Heart right ventricle (tissue), 16 donors: ENCODE results near the gene CNTFR. TPM values are rescaled to one million over a fixed set of nuclear protein-coding genes. Genes with fewer than 3 reads are reported as not detected.
A peak's percentile ranks its signal among the peaks of the same experiment; 100 is the strongest.

Experiments used
- ATAC-seq, 8 donors: fragments of 200-7000 bp; cut with Tn5 transposase; one replicate each; pipeline ENCODE4 v1.9.1; 2020; ENCODE audit warnings: mild to moderate bottlenecking in 8 of 8, moderate library complexity in 8 of 8, moderate number of reproducible peaks in 1 of 8
- DNase-seq, 2 donors: peaks; one replicate each; pipeline ENCODE4 v3.0.0-alpha.2; 2020
- H3K27ac ChIP-seq, 10 donors: fragments of 200-600 bp; sonication (generic) in 2 of 10; one replicate each; pipeline versions ENCODE4 v1.5.0 to v1.8.0; 2020 to 2022; ENCODE audit warnings: mild to moderate bottlenecking in 3 of 10
- H3K27me3 ChIP-seq, 7 donors: fragments of 200-600 bp; one replicate each; pipeline ENCODE4 v1.8.0; 2021 to 2022; ENCODE audit warnings: mild to moderate bottlenecking in 2 of 7
- H3K36me3 ChIP-seq, 9 donors: fragments of 200-600 bp; sonication (generic) in 1 of 9; one replicate each; pipeline versions ENCODE4 v1.5.0 to v1.8.0; 2020 to 2022; ENCODE audit warnings: mild to moderate bottlenecking in 2 of 9
- H3K4me1 ChIP-seq, 9 donors: fragments of 200-600 bp; sonication (generic) in 1 of 9; one replicate each; pipeline versions ENCODE4 v1.5.0 to v1.8.0; 2020 to 2022; ENCODE audit warnings: mild to moderate bottlenecking in 4 of 9
- H3K4me3 ChIP-seq, 10 donors: fragments of 200-600 bp; sonication (generic) in 2 of 10; one replicate each; pipeline versions ENCODE4 v1.5.0 to v1.8.0; 2020 to 2022; ENCODE audit warnings: mild to moderate bottlenecking in 7 of 10, moderate library complexity in 2 of 10
- H3K9me3 ChIP-seq, 11 donors: fragments of 200-600 bp in 10 of 11; sonication (generic) in 2 of 11; one replicate each; pipeline versions ENCODE4 v1.5.0 to v1.8.0; 2013 to 2022; ENCODE audit warnings: mild to moderate bottlenecking in 2 of 11, control low read depth in 1 of 11, moderate library complexity in 1 of 11
- WGBS, 2 donors: extraction: QIAGEN DNeasy Blood & Tissue Kit; methylation state at CpG; one replicate each; pipeline ENCODE4 v1.1.7; 2013; ENCODE audit warnings: inconsistent platforms in 1 of 2; 5-methylcytosine and 5-hydroxymethylcytosine counted together
- intact Hi-C, 10 donors: fragments of 100-400 bp; cut with DNase I; formaldehyde crosslinking; loops; one replicate each; pipeline versions ENCODE4 v1.11.1 to v1.14.2; 2022
- polyA plus RNA-seq, 2 donors: library from polyadenylated mRNA; stranded (reverse); fragments of 200-250 nt; gene quantifications; one replicate each; pipeline ENCODE4 v1.2.3, GENCODE V29; 2013
- total RNA-seq, 10 donors: library from RNA; stranded (reverse); fragmentation: NEBNext Ultra II Directional in 3 of 10; extraction: Animal tissue kit (Norgen Biotek cat#: 25700) in 3 of 10; gene quantifications; one replicate each; pipeline versions ENCODE4 v1.2.1 to v1.2.4, GENCODE V29; 2021 to 2023
- TF ChIP-seq, protein P1 (sequence below), 9 donors: fragments of 200-600 bp; sonication (generic) in 2 of 9; IDR thresholded peaks; one replicate each; pipeline versions ENCODE4 v1.5.0 to v1.8.0; 2021 to 2022; ENCODE audit warnings: antibody characterized with exemption in 9 of 9, mild to moderate bottlenecking in 5 of 9, moderate library complexity in 1 of 9
- donor health status: Arrhythmogenic right ventricular cardiomyopathy.
- donor health status: ischemic (EF 13 %, LVEDD 7.1; RV severe dilation, severe dysfunction).
- donor health status: healthy with polysubstance abuse.
- donor health status: DM: no; HTN: yes; CAD: no.
- donor health status: DM: no; HTN: no; CAD: no.
- donor health status: ischemic (EF 25% LVEDD 6.9; RV normal size, moderate dysfunction).
- donor health status: ischemic (EF 25% LVEDD 5.7; RV mildly dilated, moderate dysfunction).
- donor health status: healthy.
- donor health status: DM: yes; HTN: yes; CAD: no.
- donor health status: Ischemic cardiomyopathy.
- donor health status: ischemic (EF 35%, LVEDD 5.7; RV mildly dilated, moderate dysfunction).
- donor health status: nonischemic (EF 11% LVEDD 7.7; RV severe dilation, severe dysfunction).
- donor health status: DM: yes; HTN: yes; CAD: no.
- donor health status: PGD.
- donor health status: ischemic (EF 29% LVEDD 5.4; RV normal size, mild dysfunction).
- donor health status: nonischemic (EF 23%, LVEDD 6.1; RV moderate dilation, normal function).

Gene CNTFR
- total and polyA plus RNA-seq, 12 donors, result 0.76 to 6.2 (median 2.9) TPM

DNA sequence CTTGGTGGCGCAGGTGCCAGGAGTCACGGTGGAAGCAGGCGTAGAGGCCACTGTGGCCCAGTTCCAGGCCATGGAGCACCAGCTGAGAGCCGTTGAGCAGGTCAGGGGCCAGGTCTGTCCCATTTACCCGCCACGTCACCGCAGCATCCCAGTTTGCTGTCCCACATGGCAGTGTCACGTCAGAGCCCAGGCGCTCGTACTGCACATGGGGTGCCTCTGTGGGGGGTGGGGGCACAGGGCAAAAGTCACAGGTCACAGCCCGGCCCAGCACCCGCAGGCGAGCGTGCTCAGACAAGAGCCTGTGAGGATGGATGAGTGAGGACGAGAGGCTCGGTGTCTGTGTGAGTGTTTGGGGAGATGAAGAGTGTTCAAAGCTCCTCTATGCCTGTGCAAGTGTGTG, 24.9 kb downstream of the CNTFR start:
- 95 to 97% methylated on average over 16 of the region's 16 CpGs for WGBS, 2 donors
- Histone ChIP-seq H3K9me3 (peaks cover 0 to 4% (median 0%) of the 10 kb centered on the region in 11 donors), H3K27ac (no peak overlapping the region), H3K4me1 (peaks cover 3 to 18% (median 16%) of the 10 kb centered on the region in 9 donors), H3K4me3 (no peak overlapping the region), H3K36me3 (no peaks in the 10 kb centered on the region), H3K27me3 (peaks cover 0 to 15% (median 9%) of the 10 kb centered on the region in 7 donors)
- TF ChIP-seq, protein P1, sequence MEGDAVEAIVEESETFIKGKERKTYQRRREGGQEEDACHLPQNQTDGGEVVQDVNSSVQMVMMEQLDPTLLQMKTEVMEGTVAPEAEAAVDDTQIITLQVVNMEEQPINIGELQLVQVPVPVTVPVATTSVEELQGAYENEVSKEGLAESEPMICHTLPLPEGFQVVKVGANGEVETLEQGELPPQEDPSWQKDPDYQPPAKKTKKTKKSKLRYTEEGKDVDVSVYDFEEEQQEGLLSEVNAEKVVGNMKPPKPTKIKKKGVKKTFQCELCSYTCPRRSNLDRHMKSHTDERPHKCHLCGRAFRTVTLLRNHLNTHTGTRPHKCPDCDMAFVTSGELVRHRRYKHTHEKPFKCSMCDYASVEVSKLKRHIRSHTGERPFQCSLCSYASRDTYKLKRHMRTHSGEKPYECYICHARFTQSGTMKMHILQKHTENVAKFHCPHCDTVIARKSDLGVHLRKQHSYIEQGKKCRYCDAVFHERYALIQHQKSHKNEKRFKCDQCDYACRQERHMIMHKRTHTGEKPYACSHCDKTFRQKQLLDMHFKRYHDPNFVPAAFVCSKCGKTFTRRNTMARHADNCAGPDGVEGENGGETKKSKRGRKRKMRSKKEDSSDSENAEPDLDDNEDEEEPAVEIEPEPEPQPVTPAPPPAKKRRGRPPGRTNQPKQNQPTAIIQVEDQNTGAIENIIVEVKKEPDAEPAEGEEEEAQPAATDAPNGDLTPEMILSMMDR (IDR thresholded peaks at IDR 0.05), result no peak
- ATAC-seq (no peak), DNase-seq (no peak)
- intact Hi-C loops, result no loop called here

DNA sequence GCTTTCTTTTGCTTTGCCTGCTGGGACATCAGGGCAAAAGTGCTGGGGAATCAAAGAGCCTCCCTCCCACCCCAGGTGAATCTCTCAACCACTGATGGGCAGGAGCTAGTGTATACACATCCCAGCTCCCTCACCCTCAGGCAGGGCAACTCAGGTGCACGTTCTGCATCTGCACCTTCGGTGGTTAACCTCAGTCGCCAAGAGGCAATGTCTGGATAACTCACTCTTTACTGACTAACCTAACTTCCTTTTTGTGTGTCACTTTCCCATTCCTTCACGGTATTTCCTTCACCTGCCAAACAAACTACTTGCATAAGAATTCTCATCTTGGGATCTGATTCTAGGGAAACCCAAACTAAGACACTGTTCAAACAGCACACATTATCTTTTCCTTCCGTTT, 26.3 kb downstream of the CNTFR start:
- peaks cover 0 to 24% (median 9%) of the 10 kb centered on the region in 7 donors for H3K27me3 ChIP-seq
- WGBS, 2 donors, result 85 to 87% methylated on average over 5 of the region's 5 CpGs
- peaks cover 7 to 28% (median 25%) of the 10 kb centered on the region in 9 donors for H3K4me1 ChIP-seq

DNA sequence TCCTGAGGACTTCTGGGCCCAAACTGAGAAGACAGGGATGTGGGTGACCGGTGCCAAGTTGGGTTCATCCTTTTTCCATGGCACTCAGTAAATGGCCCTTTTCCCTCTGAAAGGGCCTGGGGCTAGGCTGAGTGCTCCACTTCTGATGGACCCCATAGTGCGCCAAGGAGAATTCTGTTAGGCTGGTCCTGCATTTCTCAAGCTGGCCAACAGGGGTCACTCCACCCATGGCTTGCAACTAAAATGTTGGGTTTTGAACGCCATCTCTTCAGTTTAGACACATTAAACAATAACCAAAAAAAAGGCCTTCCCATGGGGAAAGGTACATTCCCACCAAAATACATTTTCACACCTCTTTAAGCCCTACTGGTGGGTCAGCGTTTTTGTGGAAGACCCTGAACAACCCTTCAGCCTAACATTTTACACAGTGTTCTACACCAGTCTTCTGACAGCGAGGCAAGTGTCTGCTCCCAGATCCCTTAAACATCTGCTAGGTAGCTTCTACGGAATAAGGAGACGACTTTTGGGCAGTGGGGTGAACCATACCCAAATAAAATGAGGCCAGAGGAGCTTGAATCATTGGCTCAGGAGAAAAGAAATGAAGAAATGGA, 27.3 kb downstream of the CNTFR start:
- 92 to 93% methylated on average over 7 of the region's 7 CpGs for whole genome bisulfite sequencing, 2 donors
- intact Hi-C loops, result no loop called here
- Histone ChIP-seq H3K27me3 (peaks cover 0 to 24% (median 9%) of the 10 kb centered on the region in 7 donors), H3K4me1 (peaks cover 7 to 28% (median 25%) of the 10 kb centered on the region in 9 donors), H3K9me3 (peaks cover 0 to 4% (median 0%) of the 10 kb centered on the region in 11 donors), H3K27ac (no peak overlapping the region), H3K36me3 (no peaks in the 10 kb centered on the region), H3K4me3 (no peak overlapping the region)
- ATAC-seq (no peak), DNase-seq (no peak)
- TF ChIP-seq, protein P1 (IDR thresholded peaks at IDR 0.05), result peak in 7 of 9 donors; percentile 9 to 51 (median 26)

More for the DNA sequence above, 26.3 kb downstream of the CNTFR start:
- H3K4me3 ChIP-seq, result no peak overlapping the region
- DNase-seq, result no peak
- no peaks in the 10 kb centered on the region for H3K36me3 ChIP-seq
- TF ChIP-seq, protein P1 (IDR thresholded peaks at IDR 0.05), result no peak
- no peak for ATAC-seq
- peaks cover 0 to 4% (median 0%) of the 10 kb centered on the region in 11 donors for H3K9me3 ChIP-seq
- H3K27ac ChIP-seq, result no peak overlapping the region
- intact Hi-C loops, result no loop called here

DNA sequence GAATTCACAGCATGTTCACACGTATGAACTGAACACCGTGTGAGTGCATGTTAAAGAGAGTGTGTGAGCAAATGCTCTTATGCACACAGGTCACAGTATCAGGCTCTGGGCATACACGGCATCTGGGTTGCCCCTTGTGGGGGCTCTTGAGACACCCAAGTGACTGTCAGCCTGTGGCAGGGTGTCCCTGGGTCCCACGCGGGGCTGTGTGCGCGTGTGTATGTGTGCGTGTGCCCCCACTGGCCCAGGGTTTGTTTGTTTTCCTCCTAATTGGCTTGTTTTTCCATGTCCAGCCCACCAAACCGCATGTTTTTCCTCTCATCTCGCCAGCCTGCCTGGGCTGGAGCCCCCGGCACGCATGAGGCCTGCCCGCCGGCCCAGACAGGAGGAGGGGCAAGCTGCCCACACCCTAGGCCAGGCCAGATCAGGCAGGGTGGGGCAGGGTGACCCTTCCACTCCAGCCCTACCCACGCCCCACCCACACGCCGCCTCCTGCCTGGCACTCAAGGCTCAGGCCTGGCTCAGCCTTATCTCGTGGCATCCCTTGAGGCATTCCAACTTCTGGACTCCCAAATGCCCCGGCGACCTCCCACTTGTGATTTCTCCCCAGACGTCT, 28.8 kb downstream of the CNTFR start:
- Histone ChIP-seq H3K27ac (peak overlapping the region in 1 of 10 donors; percentile 36), H3K27me3 (peaks cover 0 to 24% (median 0%) of the 10 kb centered on the region in 7 donors), H3K4me3 (no peak overlapping the region), H3K36me3 (no peaks in the 10 kb centered on the region), H3K4me1 (peaks cover 7 to 28% (median 25%) of the 10 kb centered on the region in 9 donors), H3K9me3 (peaks cover 0 to 4% (median 0%) of the 10 kb centered on the region in 11 donors)
- ATAC-seq (peak in 2 of 8 donors; percentile 3 to 24), DNase-seq (peak in 1 of 2 donors; percentile 36)
- TF ChIP-seq, protein P1 (IDR thresholded peaks at IDR 0.05), result no peak
- 65 to 71% methylated on average over 21 of the region's 21 CpGs for WGBS, 2 donors
- intact Hi-C loops, result no loop called here
